ENCODE data around the gene C1orf159. TPM values are rescaled to one million over a fixed set of nuclear protein-coding genes. Genes with fewer than 3 reads are reported as not detected.

C1orf159 gene
- total and polyA plus RNA-seq, 9 of the 15 experiments (the other 6 are each of a cell fraction or from before 2014, with no cell fraction given), result 0.28 to 54.9 (median 10.6) TPM

GRCh38 chr1:1144843-1145546, 29.1 kb upstream of the C1orf159 start:
- Histone ChIP-seq H3K4me1 (replicated peaks in 1 of 2; ENCODE audit: control insufficient read depth in 2 of 2, insufficient read depth in 2 of 2, low read length in 2 of 2) (peaks cover 0 to 82% of the 10 kb centered on the region in 2 experiments; a peak in 3 of 5 replicates), H3K36me3 (ENCODE audit: control insufficient read depth, insufficient read depth, low read length) (no peaks in the 10 kb centered on the region), H3K9me1 (ENCODE audit: control insufficient read depth, insufficient read depth, low read length) (no peaks in the 10 kb centered on the region), H3K4me2 (ENCODE audit: insufficient read depth, low read length) (no peak overlapping the region; the same call in 1 of the 2 replicates), H3K4me3 (no peak overlapping the region), H3K9me3 (replicated peaks; ENCODE audit: control insufficient read depth, insufficient read depth, low read depth, low read length) (no peaks in the 10 kb centered on the region), H3K27ac (ENCODE audit: extremely low read depth, low read depth, low read length) (no peak overlapping the region), H3K27me3 (ENCODE audit: control insufficient read depth in 2 of 2, insufficient read depth in 2 of 2, low read length in 2 of 2) (peaks cover 25 to 41% of the 10 kb centered on the region in 2 experiments), H3K79me2 (ENCODE audit: control insufficient read depth, insufficient read depth, low read length) (no peaks in the 10 kb centered on the region), H4K20me1 (replicated peaks; ENCODE audit: control insufficient read depth, insufficient read depth, low read length) (peaks cover 8% of the 10 kb centered on the region; the same call in 1 of the 2 replicates), H2AFZ (ENCODE audit: low read depth, low read length) (no peak overlapping the region), H3K9ac (ENCODE audit: insufficient read depth in 1 of 2, low read depth in 2 of 2, low read length in 2 of 2) (peak overlapping the region in 1 of 2 experiments; percentile 70; a peak in 1 of 4 replicates)
- DNase-seq (ENCODE audit: extremely low read depth in 1 of 4, low spot score in 3 of 4) (peak; percentile 39 to 77 (median 62)), ATAC-seq (peak; percentile 82), FAIRE-seq (peak; percentile 37)
- CTCF ChIA-PET (ENCODE audit: low intra/inter-chr PET ratio), result no interaction called here
- 45% methylated on average over 14 of the region's 32 CpGs for WGBS (ENCODE audit: insufficient coverage, low coverage, missing lambda C conversion rate)
- no TSS peak for BruUV-seq (replicated peaks)
- intact Hi-C loops (cut with micrococcal nuclease), result no loop called here
- POLR2A ChIA-PET, result interaction anchor here (1.1 kb wide), 1 partner anchor 8 kb away, joined by 3 read pairs; no protein-coding TSS in a partner anchor
- in situ Hi-C loops (cut with MboI), result no loop called here
- TF ChIP-seq POLR2G (IDR thresholded peaks at IDR 0.05; ENCODE audit: low read depth, low read length) (0 out of 2 replicates have a peak, but pooled peaks have one; percentile 13), ZNF699 (CRISPR knock-in tag; IDR thresholded peaks at IDR 0.05; ENCODE audit: insufficient replicate concordance) (no peak), CSDE1 (IDR thresholded peaks at IDR 0.05) (no peak), GATAD2B (IDR thresholded peaks at IDR 0.05; ENCODE audit: borderline replicate concordance) (no peak), PHF21A (IDR thresholded peaks at IDR 0.05; ENCODE audit: borderline replicate concordance, low read depth) (no peak), ATF4 (CRISPR knock-in tag; IDR thresholded peaks at IDR 0.05) (no peak), ESRRA (IDR thresholded peaks at IDR 0.05; ENCODE audit: borderline replicate concordance, low read depth) (peak; percentile 86), FIP1L1 (IDR thresholded peaks at IDR 0.05; ENCODE audit: low read depth, low read length, poor library complexity, severe bottlenecking) (peak; percentile 33), POLR3A (IDR thresholded peaks at IDR 0.05; ENCODE audit: borderline replicate concordance, extremely low read depth, insufficient read depth, insufficient read length) (no peak), KAT8 (IDR thresholded peaks at IDR 0.05; ENCODE audit: low read depth) (no peak), NR2C2 (CRISPR knock-in tag; IDR thresholded peaks at IDR 0.05) (peak; percentile 61; the same call in 1 of the 2 replicates), NR2C2 (tag; IDR thresholded peaks at IDR 0.05) (peak; percentile 79), MAX (CRISPR knock-in tag; IDR thresholded peaks at IDR 0.05) (peak; percentile 75), CBFB (CRISPR knock-in tag; IDR thresholded peaks at IDR 0.05) (0 out of 2 replicates have a peak, but pooled peaks have one; percentile 21), USF1 (CRISPR knock-in tag; IDR thresholded peaks at IDR 0.05) (peak; percentile 25; the same call in 1 of the 2 replicates), ZNF79 (CRISPR knock-in tag; IDR thresholded peaks at IDR 0.05; ENCODE audit: low read depth) (no peak), CTBP1 (IDR thresholded peaks at IDR 0.05; ENCODE audit: borderline replicate concordance) (peak; percentile 27; the same call in 1 of the 2 replicates), PKNOX1 (IDR thresholded peaks at IDR 0.05) (peak; percentile 43; the same call in 1 of the 2 replicates), ZBTB7A (IDR thresholded peaks at IDR 0.05; ENCODE audit: borderline replicate concordance, control insufficient read depth, low read depth, low read length) (peak; percentile 25; the same call in 1 of the 2 replicates)
